A549 (cell line): ENCODE measurements around the gene PTPRD.

Experiments
- HDAC2 ChIP-seq: fragments of 200-600 bp; sonication (generic); IDR thresholded peaks from 2 replicates; pipeline ENCODE4 v1.6.1; 2016
- REST ChIP-seq: fragments of 200-600 bp; sonication (generic); IDR thresholded peaks from 2 replicates; pipeline ENCODE4 v1.6.1; 2016; ENCODE audit warnings: antibody characterized with exemption, mild to moderate bottlenecking, moderate library complexity

GRCh38 chr9:8876303-8876702, 1736.5 kb downstream of the PTPRD start:
- TF ChIP-seq REST (no peak), HDAC2 (no peak)
